Measurements from ENCODE around the gene SCAMP1. TPM values are rescaled to one million over a fixed set of nuclear protein-coding genes. Genes with fewer than 3 reads are reported as not detected.

Gene SCAMP1
- total and polyA plus RNA-seq, 2 of the 13 experiments (the other 11 are each of a cell fraction or from before 2014, with no cell fraction given), result 18.2 to 33.7 TPM

DNA sequence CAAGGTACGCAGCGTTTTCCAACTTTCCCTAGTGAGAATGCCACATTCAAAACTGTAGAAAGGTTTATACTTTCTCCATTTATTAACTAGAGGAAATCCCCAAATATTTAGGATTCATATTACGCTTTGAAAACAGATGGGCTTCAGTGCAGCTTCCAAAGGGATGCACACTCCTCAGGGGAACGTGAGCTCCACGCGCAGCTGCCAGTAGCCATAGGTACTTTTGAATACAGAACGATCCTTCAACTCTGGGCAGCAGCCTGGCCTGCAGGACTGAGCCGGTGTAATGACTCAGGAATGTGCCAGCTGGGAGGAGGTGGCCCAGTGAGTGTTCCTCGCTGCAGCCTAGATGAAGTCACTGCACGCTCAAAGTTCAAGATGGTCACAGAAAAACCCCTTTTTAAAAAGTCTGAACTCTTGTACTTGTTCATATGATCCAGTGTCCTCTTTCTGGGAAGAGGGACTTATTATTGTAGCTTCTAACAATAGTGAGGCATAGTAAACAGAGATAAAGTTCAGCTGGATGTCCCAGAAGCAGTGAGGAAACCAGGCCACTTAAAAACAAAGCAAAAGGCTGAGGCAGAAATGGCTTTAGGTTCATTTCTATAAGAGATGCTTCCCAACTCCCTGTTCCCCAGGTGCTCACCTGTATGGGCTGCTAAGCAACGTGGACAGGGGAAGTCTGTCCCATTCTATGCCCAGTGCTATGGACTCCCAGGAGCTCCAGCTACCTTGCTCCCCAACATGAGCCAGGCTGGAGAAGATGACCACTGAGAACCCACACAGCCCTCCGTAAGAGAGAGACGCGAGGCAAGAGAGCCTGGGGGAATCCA, 158.2 kb downstream of the SCAMP1 start (continued):
- TF ChIP-seq MEIS2 (CRISPR knock-in tag; IDR thresholded peaks at IDR 0.05), result peak; percentile 75; the same call in 1 of the 2 replicates
- TF ChIP-seq, protein P1, sequence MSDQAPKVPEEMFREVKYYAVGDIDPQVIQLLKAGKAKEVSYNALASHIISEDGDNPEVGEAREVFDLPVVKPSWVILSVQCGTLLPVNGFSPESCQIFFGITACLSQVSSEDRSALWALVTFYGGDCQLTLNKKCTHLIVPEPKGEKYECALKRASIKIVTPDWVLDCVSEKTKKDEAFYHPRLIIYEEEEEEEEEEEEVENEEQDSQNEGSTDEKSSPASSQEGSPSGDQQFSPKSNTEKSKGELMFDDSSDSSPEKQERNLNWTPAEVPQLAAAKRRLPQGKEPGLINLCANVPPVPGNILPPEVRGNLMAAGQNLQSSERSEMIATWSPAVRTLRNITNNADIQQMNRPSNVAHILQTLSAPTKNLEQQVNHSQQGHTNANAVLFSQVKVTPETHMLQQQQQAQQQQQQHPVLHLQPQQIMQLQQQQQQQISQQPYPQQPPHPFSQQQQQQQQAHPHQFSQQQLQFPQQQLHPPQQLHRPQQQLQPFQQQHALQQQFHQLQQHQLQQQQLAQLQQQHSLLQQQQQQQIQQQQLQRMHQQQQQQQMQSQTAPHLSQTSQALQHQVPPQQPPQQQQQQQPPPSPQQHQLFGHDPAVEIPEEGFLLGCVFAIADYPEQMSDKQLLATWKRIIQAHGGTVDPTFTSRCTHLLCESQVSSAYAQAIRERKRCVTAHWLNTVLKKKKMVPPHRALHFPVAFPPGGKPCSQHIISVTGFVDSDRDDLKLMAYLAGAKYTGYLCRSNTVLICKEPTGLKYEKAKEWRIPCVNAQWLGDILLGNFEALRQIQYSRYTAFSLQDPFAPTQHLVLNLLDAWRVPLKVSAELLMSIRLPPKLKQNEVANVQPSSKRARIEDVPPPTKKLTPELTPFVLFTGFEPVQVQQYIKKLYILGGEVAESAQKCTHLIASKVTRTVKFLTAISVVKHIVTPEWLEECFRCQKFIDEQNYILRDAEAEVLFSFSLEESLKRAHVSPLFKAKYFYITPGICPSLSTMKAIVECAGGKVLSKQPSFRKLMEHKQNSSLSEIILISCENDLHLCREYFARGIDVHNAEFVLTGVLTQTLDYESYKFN (CRISPR knock-in tag; conservative IDR thresholded peaks at IDR 0.05), result peak; percentile 94
- no peak for TF ChIP-seq ZNF879 (CRISPR knock-in tag; IDR thresholded peaks at IDR 0.05)
- no peak for TF ChIP-seq HNRNPLL (IDR thresholded peaks at IDR 0.05; ENCODE audit: low read depth, low read length, poor library complexity, severe bottlenecking)
- TF ChIP-seq, protein P2, sequence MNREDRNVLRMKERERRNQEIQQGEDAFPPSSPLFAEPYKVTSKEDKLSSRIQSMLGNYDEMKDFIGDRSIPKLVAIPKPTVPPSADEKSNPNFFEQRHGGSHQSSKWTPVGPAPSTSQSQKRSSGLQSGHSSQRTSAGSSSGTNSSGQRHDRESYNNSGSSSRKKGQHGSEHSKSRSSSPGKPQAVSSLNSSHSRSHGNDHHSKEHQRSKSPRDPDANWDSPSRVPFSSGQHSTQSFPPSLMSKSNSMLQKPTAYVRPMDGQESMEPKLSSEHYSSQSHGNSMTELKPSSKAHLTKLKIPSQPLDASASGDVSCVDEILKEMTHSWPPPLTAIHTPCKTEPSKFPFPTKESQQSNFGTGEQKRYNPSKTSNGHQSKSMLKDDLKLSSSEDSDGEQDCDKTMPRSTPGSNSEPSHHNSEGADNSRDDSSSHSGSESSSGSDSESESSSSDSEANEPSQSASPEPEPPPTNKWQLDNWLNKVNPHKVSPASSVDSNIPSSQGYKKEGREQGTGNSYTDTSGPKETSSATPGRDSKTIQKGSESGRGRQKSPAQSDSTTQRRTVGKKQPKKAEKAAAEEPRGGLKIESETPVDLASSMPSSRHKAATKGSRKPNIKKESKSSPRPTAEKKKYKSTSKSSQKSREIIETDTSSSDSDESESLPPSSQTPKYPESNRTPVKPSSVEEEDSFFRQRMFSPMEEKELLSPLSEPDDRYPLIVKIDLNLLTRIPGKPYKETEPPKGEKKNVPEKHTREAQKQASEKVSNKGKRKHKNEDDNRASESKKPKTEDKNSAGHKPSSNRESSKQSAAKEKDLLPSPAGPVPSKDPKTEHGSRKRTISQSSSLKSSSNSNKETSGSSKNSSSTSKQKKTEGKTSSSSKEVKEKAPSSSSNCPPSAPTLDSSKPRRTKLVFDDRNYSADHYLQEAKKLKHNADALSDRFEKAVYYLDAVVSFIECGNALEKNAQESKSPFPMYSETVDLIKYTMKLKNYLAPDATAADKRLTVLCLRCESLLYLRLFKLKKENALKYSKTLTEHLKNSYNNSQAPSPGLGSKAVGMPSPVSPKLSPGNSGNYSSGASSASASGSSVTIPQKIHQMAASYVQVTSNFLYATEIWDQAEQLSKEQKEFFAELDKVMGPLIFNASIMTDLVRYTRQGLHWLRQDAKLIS (CRISPR knock-in tag; IDR thresholded peaks at IDR 0.05), result no peak
- no peak for TF ChIP-seq NFE2 (CRISPR knock-in tag; IDR thresholded peaks at IDR 0.05)
- TF ChIP-seq, protein P3, sequence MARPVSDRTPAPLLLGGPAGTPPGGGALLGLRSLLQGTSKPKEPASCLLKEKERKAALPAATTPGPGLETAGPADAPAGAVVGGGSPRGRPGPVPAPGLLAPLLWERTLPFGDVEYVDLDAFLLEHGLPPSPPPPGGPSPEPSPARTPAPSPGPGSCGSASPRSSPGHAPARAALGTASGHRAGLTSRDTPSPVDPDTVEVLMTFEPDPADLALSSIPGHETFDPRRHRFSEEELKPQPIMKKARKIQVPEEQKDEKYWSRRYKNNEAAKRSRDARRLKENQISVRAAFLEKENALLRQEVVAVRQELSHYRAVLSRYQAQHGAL (CRISPR knock-in tag; IDR thresholded peaks at IDR 0.05; ENCODE audit: not compliant biosample characterization), result no peak
- TF ChIP-seq PITX1 (CRISPR knock-in tag; IDR thresholded peaks at IDR 0.05), result peak; percentile 77
- TF ChIP-seq, protein P4, sequence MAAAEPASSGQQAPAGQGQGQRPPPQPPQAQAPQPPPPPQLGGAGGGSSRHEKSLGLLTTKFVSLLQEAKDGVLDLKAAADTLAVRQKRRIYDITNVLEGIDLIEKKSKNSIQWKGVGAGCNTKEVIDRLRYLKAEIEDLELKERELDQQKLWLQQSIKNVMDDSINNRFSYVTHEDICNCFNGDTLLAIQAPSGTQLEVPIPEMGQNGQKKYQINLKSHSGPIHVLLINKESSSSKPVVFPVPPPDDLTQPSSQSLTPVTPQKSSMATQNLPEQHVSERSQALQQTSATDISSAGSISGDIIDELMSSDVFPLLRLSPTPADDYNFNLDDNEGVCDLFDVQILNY (CRISPR knock-in tag; conservative IDR thresholded peaks at IDR 0.05), result no peak
- TF ChIP-seq NPAS2 (CRISPR knock-in tag; IDR thresholded peaks at IDR 0.05; ENCODE audit: borderline replicate concordance), result no peak
- peak; percentile 70; the same call in 1 of the 2 replicates for TF ChIP-seq IRF2 (CRISPR knock-in tag; IDR thresholded peaks at IDR 0.05)
- TF ChIP-seq CHCHD3 (CRISPR knock-in tag; IDR thresholded peaks at IDR 0.05), result no peak
- TF ChIP-seq, protein P5, sequence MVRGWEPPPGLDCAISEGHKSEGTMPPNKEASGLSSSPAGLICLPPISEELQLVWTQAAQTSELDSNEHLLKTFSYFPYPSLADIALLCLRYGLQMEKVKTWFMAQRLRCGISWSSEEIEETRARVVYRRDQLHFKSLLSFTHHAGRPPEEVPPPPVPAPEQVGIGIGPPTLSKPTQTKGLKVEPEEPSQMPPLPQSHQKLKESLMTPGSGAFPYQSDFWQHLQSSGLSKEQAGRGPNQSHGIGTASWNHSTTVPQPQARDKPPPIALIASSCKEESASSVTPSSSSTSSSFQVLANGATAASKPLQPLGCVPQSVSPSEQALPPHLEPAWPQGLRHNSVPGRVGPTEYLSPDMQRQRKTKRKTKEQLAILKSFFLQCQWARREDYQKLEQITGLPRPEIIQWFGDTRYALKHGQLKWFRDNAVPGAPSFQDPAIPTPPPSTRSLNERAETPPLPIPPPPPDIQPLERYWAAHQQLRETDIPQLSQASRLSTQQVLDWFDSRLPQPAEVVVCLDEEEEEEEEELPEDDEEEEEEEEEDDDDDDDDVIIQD (CRISPR knock-in tag; IDR thresholded peaks at IDR 0.05; ENCODE audit: low read depth), result peak; percentile 71; the same call in 1 of the 2 replicates
- no peak for TF ChIP-seq ARHGAP35 (CRISPR knock-in tag; IDR thresholded peaks at IDR 0.05; ENCODE audit: borderline replicate concordance)
- TF ChIP-seq ZNF256 (CRISPR knock-in tag; conservative IDR thresholded peaks at IDR 0.05), result 0 out of 2 replicates have a peak, but pooled peaks have one; percentile 5
- peak; percentile 88; the same call in 1 of the 2 replicates for TF ChIP-seq ZSCAN29 (CRISPR knock-in tag; conservative IDR thresholded peaks at IDR 0.05)

Measured in HepG2 (cell line).